HCT116 (cell line): Measurements from ENCODE around the gene UGT1A6. TPM values are rescaled to one million over a fixed set of nuclear protein-coding genes. Genes with fewer than 3 reads are reported as not detected.

ENCODE experiments used
- ATAC-seq: fragments of 200-7000 bp; cut with Tn5 transposase; 2 replicates; pipeline ENCODE4 v1.9.1; 2020; ENCODE audit warnings: mild to moderate bottlenecking, moderate library complexity
- BruUV-seq: library from RNA; stranded (reverse); fragments of 400-500 nt; replicated peaks from 2 replicates; lab custom pipeline; 2021; lab: Mats Ljungman, UMichigan
- CTCF ChIA-PET: fragments of 300-600 bp; sonication (Branson Sonifier 250); formaldehyde crosslinking; loops from one replicate; lab custom pipeline; 2021; ENCODE audit warnings: antibody characterized with exemption; lab: Charles Lee
- POLR2A ChIA-PET: fragments of 300-600, 350-600 bp; sonication (Branson Sonifier 250); formaldehyde crosslinking; loops from one replicate; lab custom pipeline; 2021; ENCODE audit warnings: antibody characterized with exemption; lab: Charles Lee
- RAD21 ChIA-PET, 2 experiments: fragments of 300-600 bp; sonication (Branson Sonifier 250); formaldehyde crosslinking; loops; one replicate each; lab custom pipeline; 2023; ENCODE audit warnings: low total read pairs in 2 of 2; ENCODE audit not compliant: uncharacterized antibody in 2 of 2, unreplicated experiment in 2 of 2, low non-redundant PET in 1 of 2; lab: Charles Lee
- DNase-seq: peaks from one replicate; pipeline ENCODE4 v3.0.0-alpha.2; 2010; ENCODE audit warnings: low read depth, low spot score
- H2AFZ ChIP-seq: fragments of 200-600 bp; shearing (Covaris generic), sonication (generic); 2 replicates; pipeline ENCODE4 v1.6.1; 2017; ENCODE audit warnings: low read depth, mixed run types, mixed read lengths, antibody characterized with exemption, low read length; ENCODE audit not compliant: poor library complexity, severe bottlenecking
- H3K27ac ChIP-seq: 2 replicates; pipeline ENCODE4 v1.5.1; 2012; ENCODE audit warnings: low read depth, low read length
- H3K27me3 ChIP-seq: fragments of 200-600 bp; sonication (generic); 2 replicates; pipeline ENCODE4 v1.6.1; 2016; ENCODE audit warnings: mixed run types, low read length, mixed read lengths; ENCODE audit not compliant: insufficient read depth
- H3K36me3 ChIP-seq, 2 experiments: fragments of 200-500 bp in 1 of 2; fragments of 200-600 bp in 1 of 2; sonication (Bioruptor generic) in 1 of 2; sonication (generic) in 1 of 2; 2 replicates each; pipeline versions ENCODE4 v1.5.1 to v1.6.1; 2014 to 2016; ENCODE audit warnings: low read length in 2 of 2, inconsistent platforms in 1 of 2, mixed read lengths in 1 of 2, mixed run types in 1 of 2; ENCODE audit not compliant: insufficient read depth in 2 of 2, control insufficient read depth in 1 of 2
- H3K4me1 ChIP-seq, 2 experiments: fragments of 200-600 bp in 1 of 2; sonication (generic) in 1 of 2; 2 replicates each; pipeline versions ENCODE4 v1.5.1 to v1.6.1; 2012 to 2017; ENCODE audit warnings: low read length in 2 of 2, inconsistent platforms in 1 of 2, mild to moderate bottlenecking in 1 of 2, mixed read lengths in 1 of 2, mixed run types in 1 of 2, moderate library complexity in 1 of 2; ENCODE audit not compliant: insufficient read depth in 2 of 2, control insufficient read depth in 1 of 2
- H3K4me2 ChIP-seq: fragments of 200-600 bp; sonication (generic); 2 replicates; pipeline ENCODE4 v1.6.1; 2017; ENCODE audit warnings: mixed run types, low read length, mixed read lengths
- H3K4me3 ChIP-seq, 2 experiments: fragments of 200-600 bp in 1 of 2; sonication (generic) in 1 of 2; replicated peaks in 1 of 2; 2 replicates each; pipeline ENCODE4 v1.5.1; 2011 to 2016; ENCODE audit warnings: low read length in 2 of 2, control low read depth in 1 of 2, low read depth in 1 of 2, mild to moderate bottlenecking in 1 of 2, mixed read lengths in 1 of 2, mixed run types in 1 of 2
- H3K79me2 ChIP-seq: fragments of 200-600 bp; sonication (generic); 2 replicates; pipeline ENCODE4 v1.6.1; 2017; ENCODE audit warnings: mild to moderate bottlenecking, mixed run types, low read length, moderate library complexity, mixed read lengths; ENCODE audit not compliant: insufficient read depth
- H3K9ac ChIP-seq: fragments of 200-600 bp; sonication (generic); 2 replicates; pipeline ENCODE4 v1.6.1; 2016; ENCODE audit warnings: low read length, mixed read lengths
- H3K9me2 ChIP-seq: fragments of 200-600 bp; sonication (generic), shearing (Covaris generic); 2 replicates; pipeline ENCODE4 v1.6.1; 2017; ENCODE audit warnings: mixed run types, mild to moderate bottlenecking, moderate library complexity; ENCODE audit not compliant: insufficient read depth
- H3K9me3 ChIP-seq, 2 experiments: fragments of 200-500 bp in 1 of 2; fragments of 200-600 bp in 1 of 2; sonication (Bioruptor generic) in 1 of 2; sonication (generic) in 1 of 2; 2 replicates each; pipeline ENCODE4 v1.6.1; 2014 to 2017; ENCODE audit warnings: low read length in 2 of 2, mixed read lengths in 2 of 2, inconsistent platforms in 1 of 2, low read depth in 1 of 2, mild to moderate bottlenecking in 1 of 2, mixed run types in 1 of 2, moderate library complexity in 1 of 2; ENCODE audit not compliant: control insufficient read depth in 1 of 2, insufficient read depth in 1 of 2
- H4K20me1 ChIP-seq: fragments of 200-600 bp; sonication (generic), shearing (Covaris generic); 2 replicates; pipeline ENCODE4 v1.6.1; 2017; ENCODE audit warnings: mixed run types, mild to moderate bottlenecking, moderate library complexity; ENCODE audit not compliant: insufficient read depth
- EGR1 ChIP-seq: IDR thresholded peaks from 2 replicates; pipeline ENCODE4 v1.6.1; 2012; ENCODE audit warnings: low read depth
- SIN3A ChIP-seq: IDR thresholded peaks from 2 replicates; pipeline ENCODE4 v1.6.1; 2012; ENCODE audit warnings: low read depth
- SRF ChIP-seq: IDR thresholded peaks from 2 replicates; pipeline ENCODE4 v1.6.1; 2012; ENCODE audit warnings: low read depth
- TCF7L2 ChIP-seq: IDR thresholded peaks from 2 replicates; pipeline ENCODE4 v1.7.0; 2011; ENCODE audit warnings: borderline replicate concordance, inconsistent platforms; ENCODE audit not compliant: insufficient read depth, insufficient read length; ENCODE audit errors: extremely low read depth
- ZNF274 ChIP-seq: fragments of 200-500 bp; sonication (Bioruptor generic); IDR thresholded peaks from 2 replicates; pipeline ENCODE4 v1.6.1; 2014; ENCODE audit warnings: mild to moderate bottlenecking, low read depth, low read length, inconsistent platforms
- intact Hi-C: fragments of 100-400 bp; cut with micrococcal nuclease; formaldehyde crosslinking; loops from 2 replicates; pipeline ENCODE4 v1.10.0; 2022
- total RNA-seq: library from RNA; stranded (reverse); gene quantifications from one replicate; pipeline ENCODE4 v1.2.1, GENCODE V29; 2021; ENCODE audit not compliant: unreplicated experiment
- TF ChIP-seq, protein P1 (sequence below), 3 experiments: fragments of 200-600 bp in 1 of 3; sonication (generic) in 1 of 3; IDR thresholded peaks in 2 of 3; conservative IDR thresholded peaks in 1 of 3; 2 replicates each; pipeline ENCODE4 v1.5.1; 2012 to 2017; ENCODE audit warnings: low read depth in 2 of 3, low read length in 2 of 3, antibody characterized with exemption in 1 of 3, borderline replicate concordance in 1 of 3, control low read depth in 1 of 3, mild to moderate bottlenecking in 1 of 3, mixed read lengths in 1 of 3, mixed run types in 1 of 3, moderate library complexity in 1 of 3; ENCODE audit not compliant: insufficient read depth in 1 of 3
- TF ChIP-seq, protein P2 (sequence below): IDR thresholded peaks from 2 replicates; pipeline ENCODE4 v1.6.1; 2012

Gene UGT1A6
- total RNA-seq, 1 experiment from 2014 or later, result not detected

DNA sequence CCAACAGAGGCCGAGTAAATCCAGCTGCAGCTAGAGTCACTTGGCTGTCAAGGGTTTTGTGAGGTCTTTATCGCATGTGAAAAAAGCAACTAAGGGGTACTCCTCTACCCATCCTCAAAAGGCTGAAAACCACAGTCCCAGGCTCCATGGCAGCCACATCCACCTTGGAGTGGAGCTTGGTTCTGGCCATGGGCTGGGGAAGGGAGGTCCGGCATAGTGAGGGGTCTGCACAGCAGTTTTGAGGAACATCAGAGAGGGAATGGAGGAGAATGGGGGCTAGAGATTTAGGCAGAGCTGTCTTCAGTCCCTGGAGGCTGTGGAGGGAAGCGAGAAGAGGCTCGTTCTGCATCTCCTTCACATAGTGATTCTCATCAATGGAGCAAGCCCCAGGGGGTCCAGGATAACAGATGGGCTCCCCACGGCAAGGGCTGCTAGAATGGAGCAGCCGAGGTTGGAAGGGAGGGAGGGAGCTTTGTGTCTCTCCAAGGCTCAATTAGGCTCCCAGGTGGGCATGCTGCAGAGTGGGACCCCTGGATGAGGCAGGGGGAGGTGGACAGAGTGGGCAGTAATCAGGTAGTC lies 106.5 kb downstream of the UGT1A6 start:
- no peak for TF ChIP-seq SIN3A
- no peak for TF ChIP-seq EGR1
- TF ChIP-seq, protein P1, sequence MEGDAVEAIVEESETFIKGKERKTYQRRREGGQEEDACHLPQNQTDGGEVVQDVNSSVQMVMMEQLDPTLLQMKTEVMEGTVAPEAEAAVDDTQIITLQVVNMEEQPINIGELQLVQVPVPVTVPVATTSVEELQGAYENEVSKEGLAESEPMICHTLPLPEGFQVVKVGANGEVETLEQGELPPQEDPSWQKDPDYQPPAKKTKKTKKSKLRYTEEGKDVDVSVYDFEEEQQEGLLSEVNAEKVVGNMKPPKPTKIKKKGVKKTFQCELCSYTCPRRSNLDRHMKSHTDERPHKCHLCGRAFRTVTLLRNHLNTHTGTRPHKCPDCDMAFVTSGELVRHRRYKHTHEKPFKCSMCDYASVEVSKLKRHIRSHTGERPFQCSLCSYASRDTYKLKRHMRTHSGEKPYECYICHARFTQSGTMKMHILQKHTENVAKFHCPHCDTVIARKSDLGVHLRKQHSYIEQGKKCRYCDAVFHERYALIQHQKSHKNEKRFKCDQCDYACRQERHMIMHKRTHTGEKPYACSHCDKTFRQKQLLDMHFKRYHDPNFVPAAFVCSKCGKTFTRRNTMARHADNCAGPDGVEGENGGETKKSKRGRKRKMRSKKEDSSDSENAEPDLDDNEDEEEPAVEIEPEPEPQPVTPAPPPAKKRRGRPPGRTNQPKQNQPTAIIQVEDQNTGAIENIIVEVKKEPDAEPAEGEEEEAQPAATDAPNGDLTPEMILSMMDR (IDR thresholded peaks at IDR 0.05 in 2 of 3, conservative IDR thresholded peaks at IDR 0.05 in 1 of 3; ENCODE audit: borderline replicate concordance in 1 of 3, insufficient read depth in 1 of 3, low read depth in 2 of 3, low read length in 2 of 3), result no peak
- TF ChIP-seq SRF, result no peak
- TF ChIP-seq, protein P2, sequence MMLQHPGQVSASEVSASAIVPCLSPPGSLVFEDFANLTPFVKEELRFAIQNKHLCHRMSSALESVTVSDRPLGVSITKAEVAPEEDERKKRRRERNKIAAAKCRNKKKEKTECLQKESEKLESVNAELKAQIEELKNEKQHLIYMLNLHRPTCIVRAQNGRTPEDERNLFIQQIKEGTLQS, result no peak
- TF ChIP-seq ZNF274, result no peak
- no peak for TF ChIP-seq TCF7L2
- TF ChIP-seq, all 23 proteins: peak for 0
- Histone ChIP-seq H3K27me3 (no peaks in the 10 kb centered on the region), H3K27ac (no peak overlapping the region), H3K4me1 (peaks cover 5 to 9% of the 10 kb centered on the region in 2 experiments; a peak in 3 of 4 replicates), H3K9me2 (no peaks in the 10 kb centered on the region), H3K79me2 (no peaks in the 10 kb centered on the region), H3K4me3 (no peak overlapping the region), H2AFZ (no peak overlapping the region), H3K9ac (no peak overlapping the region), H4K20me1 (no peaks in the 10 kb centered on the region), H3K36me3 (no peaks in the 10 kb centered on the region), H3K4me2 (no peak overlapping the region), H3K9me3 (no peaks in the 10 kb centered on the region)
- ChIA-PET RAD21 (no interaction called here), POLR2A (no interaction called here), CTCF (no interaction called here)
- no peak for DNase-seq
- intact Hi-C loops, result no loop called here
- no peak for ATAC-seq
- BruUV-seq, result no TSS peak
